GM12878 (cell line): Measurements from ENCODE around the gene MARS1. TPM values are rescaled to one million over a fixed set of nuclear protein-coding genes. Genes with fewer than 3 reads are reported as not detected.
A peak's percentile ranks its signal among the peaks of the same experiment; 100 is the strongest.

Experiments
- EED ChIP-seq: sonication (generic); IDR thresholded peaks from 2 replicates; pipeline ENCODE4 v1.6.1; 2016; ENCODE audit warnings: antibody characterized with exemption, low read depth
- ETV6 ChIP-seq, 2 experiments: fragments of 450-650 bp in 1 of 2; IDR thresholded peaks in 1 of 2; conservative IDR thresholded peaks in 1 of 2; 2 replicates each; pipeline ENCODE4 v1.6.1; 2014; ENCODE audit warnings: antibody characterized with exemption in 1 of 2, borderline replicate concordance in 1 of 2, low read depth in 1 of 2, mild to moderate bottlenecking in 1 of 2, moderate library complexity in 1 of 2
- GATAD2B ChIP-seq: fragments of 450-650 bp; conservative IDR thresholded peaks from 2 replicates; pipeline ENCODE4 v1.6.1; 2017; ENCODE audit warnings: low read depth, mild to moderate bottlenecking, moderate library complexity
- IKZF1 ChIP-seq: fragments of 450-650 bp; conservative IDR thresholded peaks from 2 replicates; pipeline ENCODE4 v1.6.1; 2017; ENCODE audit warnings: antibody characterized with exemption, mild to moderate bottlenecking
- RAD21 ChIP-seq: IDR thresholded peaks from 2 replicates; pipeline ENCODE4 v1.6.1; 2011; ENCODE audit warnings: mild to moderate bottlenecking, low read depth, low read length, moderate library complexity; ENCODE audit not compliant: insufficient read depth
- SMARCA5 ChIP-seq: fragments of 450-650 bp; IDR thresholded peaks from 2 replicates; pipeline ENCODE4 v1.6.1; 2017; ENCODE audit warnings: mild to moderate bottlenecking
- TCF3 ChIP-seq: IDR thresholded peaks from 2 replicates; pipeline ENCODE4 v1.6.1; 2012; ENCODE audit warnings: low read depth, mild to moderate bottlenecking, low read length, borderline replicate concordance; ENCODE audit not compliant: insufficient read depth
- ZNF622 ChIP-seq: fragments of 450-650 bp; IDR thresholded peaks from 2 replicates; pipeline ENCODE4 v1.6.1; 2017; ENCODE audit warnings: mild to moderate bottlenecking, inconsistent platforms
- polyA plus RNA-seq, 11 experiments: library from polyadenylated mRNA; depleted of rRNA in 4 of 11; unstranded in 6 of 11; stranded (reverse) in 5 of 11; fragments of >200 nt; fragmentation: Nextera tagmentation in 4 of 11; fragmentation: Illumina TruSeq in 1 of 11; extraction: Ambion mirVana in 4 of 11; extraction: Trizol in 1 of 11; gene quantifications; 1 replicate in 1 of 11; 2 replicates in 10 of 11; pipeline versions ENCODE4 v1.2.1 to v1.2.3, GENCODE V29; 2011 to 2016; ENCODE audit warnings: inconsistent platforms in 2 of 11, missing spikeins in 2 of 11, low read depth in 1 of 11
- total RNA-seq, 4 experiments: library from RNA; depleted of rRNA in 3 of 4; stranded (reverse); fragments of >200 nt in 3 of 4; fragmentation: Illumina TruSeq in 1 of 4; extraction: Trizol in 1 of 4; gene quantifications; 2 replicates each; pipeline versions ENCODE4 v1.2.1 to v1.2.3, GENCODE V29; 2013 to 2021
- TF ChIP-seq, protein P1 (sequence below): fragments of 450-650 bp; formaldehyde crosslinking; IDR thresholded peaks from 2 replicates; pipeline ENCODE4 v1.4.0; 2020; ENCODE audit warnings: mild to moderate bottlenecking, moderate library complexity
- TF ChIP-seq, protein P2 (sequence below): fragments of 450-650 bp; IDR thresholded peaks from 2 replicates; pipeline ENCODE4 v1.6.1; 2016; ENCODE audit warnings: mild to moderate bottlenecking
- TF ChIP-seq, protein P3 (sequence below): fragments of 450-650 bp; IDR thresholded peaks from 2 replicates; pipeline ENCODE4 v1.6.1; 2017; ENCODE audit warnings: borderline replicate concordance
- TF ChIP-seq, protein P4 (sequence below): fragments of 450-650 bp; IDR thresholded peaks from 2 replicates; pipeline ENCODE4 v1.6.1; 2017; ENCODE audit warnings: mild to moderate bottlenecking, low read depth, inconsistent platforms; ENCODE audit not compliant: poor library complexity, severe bottlenecking
- TF ChIP-seq, protein P5 (sequence below): fragments of 450-650 bp; IDR thresholded peaks from 2 replicates; pipeline ENCODE4 v1.6.1; 2014; ENCODE audit warnings: mild to moderate bottlenecking
- TF ChIP-seq, protein P6 (sequence below): fragments of 450-650 bp; IDR thresholded peaks from 2 replicates; pipeline ENCODE4 v1.6.1; 2017; ENCODE audit warnings: mild to moderate bottlenecking

The MARS1 gene
- total and polyA plus RNA-seq, 10 of the 15 experiments (the other 5 are each of a cell fraction or from before 2014, with no cell fraction given): 72.3 to 270 (median 153) TPM

DNA sequence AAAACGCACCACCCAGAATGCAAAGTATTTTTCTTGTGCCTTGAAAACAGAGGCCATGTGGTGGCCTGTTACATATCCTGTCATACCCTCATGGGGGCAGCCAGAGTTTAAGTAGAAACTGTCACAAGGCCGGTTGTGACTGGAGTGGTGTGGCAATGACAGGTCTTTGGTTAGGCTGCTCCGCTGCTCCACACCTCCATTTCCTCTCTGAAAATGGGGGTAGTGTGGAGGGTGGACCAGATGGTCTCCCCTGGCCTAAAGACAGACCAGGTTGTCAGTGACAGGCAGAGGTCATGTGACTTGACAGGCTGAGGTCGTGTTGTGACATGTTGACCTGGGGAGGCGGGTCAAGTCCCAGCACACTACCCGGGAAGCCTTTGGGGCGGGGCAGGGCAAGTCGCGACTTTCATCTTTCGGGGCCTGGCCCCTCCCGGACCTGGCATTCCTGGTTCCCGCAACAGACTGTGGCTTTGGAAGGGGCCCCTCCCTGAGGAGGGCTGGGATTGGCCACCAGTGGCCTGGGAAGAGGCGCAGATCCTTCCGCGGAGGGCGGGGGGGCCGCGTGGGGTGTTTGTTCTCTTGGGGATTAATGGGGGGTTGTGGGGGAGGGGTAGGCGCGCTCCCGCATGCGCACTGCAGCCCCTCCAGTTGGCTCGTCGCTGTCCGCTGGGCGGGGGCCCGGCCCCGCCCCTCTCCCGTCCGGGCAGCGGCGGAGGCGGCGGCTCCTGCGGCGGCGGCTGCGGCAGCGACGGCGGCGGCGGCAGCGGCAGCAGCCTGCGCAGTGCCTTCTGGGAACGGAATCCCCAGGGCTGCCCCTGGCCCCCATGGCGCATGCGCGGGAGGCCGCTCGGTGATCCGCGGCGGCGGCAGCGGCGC is 34.4 kb downstream of the MARS1 start, which contains the start of gene MBD6 (continued):
- TF ChIP-seq, protein P1, sequence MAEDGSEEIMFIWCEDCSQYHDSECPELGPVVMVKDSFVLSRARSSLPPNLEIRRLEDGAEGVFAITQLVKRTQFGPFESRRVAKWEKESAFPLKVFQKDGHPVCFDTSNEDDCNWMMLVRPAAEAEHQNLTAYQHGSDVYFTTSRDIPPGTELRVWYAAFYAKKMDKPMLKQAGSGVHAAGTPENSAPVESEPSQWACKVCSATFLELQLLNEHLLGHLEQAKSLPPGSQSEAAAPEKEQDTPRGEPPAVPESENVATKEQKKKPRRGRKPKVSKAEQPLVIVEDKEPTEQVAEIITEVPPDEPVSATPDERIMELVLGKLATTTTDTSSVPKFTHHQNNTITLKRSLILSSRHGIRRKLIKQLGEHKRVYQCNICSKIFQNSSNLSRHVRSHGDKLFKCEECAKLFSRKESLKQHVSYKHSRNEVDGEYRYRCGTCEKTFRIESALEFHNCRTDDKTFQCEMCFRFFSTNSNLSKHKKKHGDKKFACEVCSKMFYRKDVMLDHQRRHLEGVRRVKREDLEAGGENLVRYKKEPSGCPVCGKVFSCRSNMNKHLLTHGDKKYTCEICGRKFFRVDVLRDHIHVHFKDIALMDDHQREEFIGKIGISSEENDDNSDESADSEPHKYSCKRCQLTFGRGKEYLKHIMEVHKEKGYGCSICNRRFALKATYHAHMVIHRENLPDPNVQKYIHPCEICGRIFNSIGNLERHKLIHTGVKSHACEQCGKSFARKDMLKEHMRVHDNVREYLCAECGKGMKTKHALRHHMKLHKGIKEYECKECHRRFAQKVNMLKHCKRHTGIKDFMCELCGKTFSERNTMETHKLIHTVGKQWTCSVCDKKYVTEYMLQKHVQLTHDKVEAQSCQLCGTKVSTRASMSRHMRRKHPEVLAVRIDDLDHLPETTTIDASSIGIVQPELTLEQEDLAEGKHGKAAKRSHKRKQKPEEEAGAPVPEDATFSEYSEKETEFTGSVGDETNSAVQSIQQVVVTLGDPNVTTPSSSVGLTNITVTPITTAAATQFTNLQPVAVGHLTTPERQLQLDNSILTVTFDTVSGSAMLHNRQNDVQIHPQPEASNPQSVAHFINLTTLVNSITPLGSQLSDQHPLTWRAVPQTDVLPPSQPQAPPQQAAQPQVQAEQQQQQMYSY (CRISPR knock-in tag): no peak
- 0 out of 2 replicates have a peak, but pooled peaks have one; percentile 42 for TF ChIP-seq GATAD2B
- peak; percentile 66 for TF ChIP-seq EED
- TF ChIP-seq IKZF1: peak; percentile 88
- TF ChIP-seq ZNF622: no peak
- TF ChIP-seq, protein P2, sequence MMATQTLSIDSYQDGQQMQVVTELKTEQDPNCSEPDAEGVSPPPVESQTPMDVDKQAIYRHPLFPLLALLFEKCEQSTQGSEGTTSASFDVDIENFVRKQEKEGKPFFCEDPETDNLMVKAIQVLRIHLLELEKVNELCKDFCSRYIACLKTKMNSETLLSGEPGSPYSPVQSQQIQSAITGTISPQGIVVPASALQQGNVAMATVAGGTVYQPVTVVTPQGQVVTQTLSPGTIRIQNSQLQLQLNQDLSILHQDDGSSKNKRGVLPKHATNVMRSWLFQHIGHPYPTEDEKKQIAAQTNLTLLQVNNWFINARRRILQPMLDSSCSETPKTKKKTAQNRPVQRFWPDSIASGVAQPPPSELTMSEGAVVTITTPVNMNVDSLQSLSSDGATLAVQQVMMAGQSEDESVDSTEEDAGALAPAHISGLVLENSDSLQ: peak; percentile 90
- TF ChIP-seq, protein P3, sequence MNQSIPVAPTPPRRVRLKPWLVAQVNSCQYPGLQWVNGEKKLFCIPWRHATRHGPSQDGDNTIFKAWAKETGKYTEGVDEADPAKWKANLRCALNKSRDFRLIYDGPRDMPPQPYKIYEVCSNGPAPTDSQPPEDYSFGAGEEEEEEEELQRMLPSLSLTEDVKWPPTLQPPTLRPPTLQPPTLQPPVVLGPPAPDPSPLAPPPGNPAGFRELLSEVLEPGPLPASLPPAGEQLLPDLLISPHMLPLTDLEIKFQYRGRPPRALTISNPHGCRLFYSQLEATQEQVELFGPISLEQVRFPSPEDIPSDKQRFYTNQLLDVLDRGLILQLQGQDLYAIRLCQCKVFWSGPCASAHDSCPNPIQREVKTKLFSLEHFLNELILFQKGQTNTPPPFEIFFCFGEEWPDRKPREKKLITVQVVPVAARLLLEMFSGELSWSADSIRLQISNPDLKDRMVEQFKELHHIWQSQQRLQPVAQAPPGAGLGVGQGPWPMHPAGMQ: no peak
- no peak for TF ChIP-seq ETV6 (conservative IDR thresholded peaks at IDR 0.05 in 1 of 2, IDR thresholded peaks at IDR 0.05 in 1 of 2; ENCODE audit: borderline replicate concordance in 1 of 2, low read depth in 1 of 2)
- TF ChIP-seq, protein P4, sequence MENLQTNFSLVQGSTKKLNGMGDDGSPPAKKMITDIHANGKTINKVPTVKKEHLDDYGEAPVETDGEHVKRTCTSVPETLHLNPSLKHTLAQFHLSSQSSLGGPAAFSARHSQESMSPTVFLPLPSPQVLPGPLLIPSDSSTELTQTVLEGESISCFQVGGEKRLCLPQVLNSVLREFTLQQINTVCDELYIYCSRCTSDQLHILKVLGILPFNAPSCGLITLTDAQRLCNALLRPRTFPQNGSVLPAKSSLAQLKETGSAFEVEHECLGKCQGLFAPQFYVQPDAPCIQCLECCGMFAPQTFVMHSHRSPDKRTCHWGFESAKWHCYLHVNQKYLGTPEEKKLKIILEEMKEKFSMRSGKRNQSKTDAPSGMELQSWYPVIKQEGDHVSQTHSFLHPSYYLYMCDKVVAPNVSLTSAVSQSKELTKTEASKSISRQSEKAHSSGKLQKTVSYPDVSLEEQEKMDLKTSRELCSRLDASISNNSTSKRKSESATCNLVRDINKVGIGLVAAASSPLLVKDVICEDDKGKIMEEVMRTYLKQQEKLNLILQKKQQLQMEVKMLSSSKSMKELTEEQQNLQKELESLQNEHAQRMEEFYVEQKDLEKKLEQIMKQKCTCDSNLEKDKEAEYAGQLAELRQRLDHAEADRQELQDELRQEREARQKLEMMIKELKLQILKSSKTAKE: peak; percentile 82
- TF ChIP-seq SMARCA5: peak; percentile 38; the same call in 1 of the 2 replicates
- TF ChIP-seq, protein P5, sequence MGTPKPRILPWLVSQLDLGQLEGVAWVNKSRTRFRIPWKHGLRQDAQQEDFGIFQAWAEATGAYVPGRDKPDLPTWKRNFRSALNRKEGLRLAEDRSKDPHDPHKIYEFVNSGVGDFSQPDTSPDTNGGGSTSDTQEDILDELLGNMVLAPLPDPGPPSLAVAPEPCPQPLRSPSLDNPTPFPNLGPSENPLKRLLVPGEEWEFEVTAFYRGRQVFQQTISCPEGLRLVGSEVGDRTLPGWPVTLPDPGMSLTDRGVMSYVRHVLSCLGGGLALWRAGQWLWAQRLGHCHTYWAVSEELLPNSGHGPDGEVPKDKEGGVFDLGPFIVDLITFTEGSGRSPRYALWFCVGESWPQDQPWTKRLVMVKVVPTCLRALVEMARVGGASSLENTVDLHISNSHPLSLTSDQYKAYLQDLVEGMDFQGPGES: no peak
- 0 out of 2 replicates have a peak, but pooled peaks have one; percentile 20 for TF ChIP-seq TCF3
- TF ChIP-seq RAD21: no peak
- TF ChIP-seq, protein P6, sequence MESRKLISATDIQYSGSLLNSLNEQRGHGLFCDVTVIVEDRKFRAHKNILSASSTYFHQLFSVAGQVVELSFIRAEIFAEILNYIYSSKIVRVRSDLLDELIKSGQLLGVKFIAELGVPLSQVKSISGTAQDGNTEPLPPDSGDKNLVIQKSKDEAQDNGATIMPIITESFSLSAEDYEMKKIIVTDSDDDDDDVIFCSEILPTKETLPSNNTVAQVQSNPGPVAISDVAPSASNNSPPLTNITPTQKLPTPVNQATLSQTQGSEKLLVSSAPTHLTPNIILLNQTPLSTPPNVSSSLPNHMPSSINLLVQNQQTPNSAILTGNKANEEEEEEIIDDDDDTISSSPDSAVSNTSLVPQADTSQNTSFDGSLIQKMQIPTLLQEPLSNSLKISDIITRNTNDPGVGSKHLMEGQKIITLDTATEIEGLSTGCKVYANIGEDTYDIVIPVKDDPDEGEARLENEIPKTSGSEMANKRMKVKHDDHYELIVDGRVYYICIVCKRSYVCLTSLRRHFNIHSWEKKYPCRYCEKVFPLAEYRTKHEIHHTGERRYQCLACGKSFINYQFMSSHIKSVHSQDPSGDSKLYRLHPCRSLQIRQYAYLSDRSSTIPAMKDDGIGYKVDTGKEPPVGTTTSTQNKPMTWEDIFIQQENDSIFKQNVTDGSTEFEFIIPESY: no peak
